OCI-M2 (cell line): ENCODE results near the gene TRPT1.

Source experiments
- DNase-seq: peaks from one replicate; lab custom pipeline; 2025; ENCODE audit not compliant: unreplicated experiment; lab: John Stamatoyannopoulos, UW

The TRPT1 gene

DNA sequence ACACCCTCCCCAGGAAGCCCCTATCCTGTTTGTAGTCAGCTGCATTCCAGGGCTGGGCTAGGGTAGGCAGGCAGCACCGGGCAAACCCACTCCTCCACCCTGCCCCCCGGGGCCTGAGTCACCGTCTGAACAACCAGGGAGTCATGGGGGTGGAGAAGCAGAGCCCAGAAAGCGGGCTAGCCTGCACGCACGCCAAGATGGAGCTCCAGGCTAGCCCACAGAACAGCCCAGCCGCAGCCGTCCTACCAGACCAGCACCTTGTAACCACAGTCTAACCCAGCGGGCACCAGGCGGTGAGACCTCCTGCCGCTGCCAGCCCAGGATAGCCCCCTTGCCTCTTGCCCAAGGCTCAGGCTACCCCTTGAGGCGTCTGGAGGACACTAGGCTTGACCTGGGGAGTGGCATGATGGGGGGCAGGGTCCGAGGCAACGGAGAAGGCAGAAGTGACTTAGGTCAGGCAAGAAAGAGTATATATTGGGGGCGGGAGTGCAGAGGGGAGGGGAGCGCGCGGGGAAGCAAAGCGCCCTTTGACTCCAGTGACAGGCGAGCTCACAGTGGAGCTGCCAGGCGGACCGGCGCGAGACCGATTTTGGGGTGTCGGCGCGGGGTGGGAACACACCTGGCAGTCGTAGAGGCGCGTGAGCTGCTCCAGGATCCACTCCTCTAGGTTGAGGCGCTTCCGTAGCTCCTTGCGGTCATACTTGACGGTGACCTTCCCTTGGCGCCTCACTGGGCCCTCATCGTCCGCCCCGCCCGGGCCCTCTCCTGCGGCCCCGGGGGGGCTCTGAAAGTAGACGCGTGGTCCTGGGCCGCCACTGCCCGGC lies 20.0 kb upstream of the TRPT1 start:
- DNase-seq = no peak

DNA sequence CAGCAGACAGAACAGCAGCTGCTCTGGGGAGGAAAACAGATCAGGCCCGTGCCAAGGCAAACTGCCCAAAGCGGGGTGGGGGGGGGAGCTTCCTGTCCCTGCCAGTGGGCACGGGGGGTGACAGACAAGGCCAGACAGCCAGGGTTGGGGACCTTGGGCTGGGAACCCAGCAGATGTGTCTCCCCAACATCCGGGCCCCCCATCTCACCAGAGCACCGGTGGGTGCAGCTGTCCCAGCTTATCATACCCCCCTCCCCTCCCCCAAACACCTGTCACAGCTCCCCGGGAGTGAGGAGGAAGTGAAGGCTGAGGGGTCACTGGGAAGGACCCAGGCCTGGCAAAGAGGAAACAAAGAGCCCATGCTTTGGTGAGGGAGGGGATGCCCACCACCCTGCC lies 19.4 kb upstream of the TRPT1 start:
- DNase-seq = no peak

DNA sequence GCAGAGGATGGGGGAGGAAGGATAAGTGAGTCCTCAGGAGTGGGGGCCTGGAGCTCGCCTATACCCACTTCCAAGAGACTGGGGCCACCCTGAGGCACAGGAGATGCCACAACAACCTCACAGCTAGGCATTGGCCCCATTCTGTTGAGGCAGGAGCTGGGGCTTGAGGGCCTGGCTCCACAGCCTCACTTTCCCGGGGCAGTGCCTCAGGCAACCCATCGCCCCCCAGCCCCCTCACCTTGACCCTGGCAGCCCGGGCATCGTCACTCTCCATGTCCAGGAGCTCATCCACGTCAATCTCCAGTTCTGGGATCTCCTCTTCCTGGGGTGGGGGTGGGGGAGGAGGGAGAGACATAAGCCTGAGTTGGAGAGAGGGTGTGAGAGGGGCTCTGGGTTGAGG lies 19.0 kb upstream of the TRPT1 start:
- DNase-seq = no peak

DNA sequence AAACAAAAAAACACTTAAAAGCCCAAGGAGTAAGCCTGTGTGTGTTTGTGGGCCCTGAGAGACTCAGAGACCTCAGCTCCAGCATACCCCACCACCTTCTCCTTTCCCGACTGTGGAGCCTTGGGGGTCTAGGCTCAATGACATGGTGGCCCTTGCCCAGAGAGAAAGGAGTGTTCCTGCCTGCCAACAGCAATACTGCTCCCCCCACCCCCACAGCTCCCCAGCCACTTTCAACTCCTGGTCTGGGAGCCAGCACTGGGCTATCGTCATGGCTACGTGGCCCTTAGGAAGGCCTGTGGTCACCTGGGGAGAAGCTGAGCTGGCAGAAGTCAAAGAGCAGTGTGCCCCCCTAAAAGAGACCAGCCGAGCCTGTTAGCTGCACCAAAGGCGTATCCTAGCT lies 18.1 kb upstream of the TRPT1 start:
- no peak for DNase-seq

DNA sequence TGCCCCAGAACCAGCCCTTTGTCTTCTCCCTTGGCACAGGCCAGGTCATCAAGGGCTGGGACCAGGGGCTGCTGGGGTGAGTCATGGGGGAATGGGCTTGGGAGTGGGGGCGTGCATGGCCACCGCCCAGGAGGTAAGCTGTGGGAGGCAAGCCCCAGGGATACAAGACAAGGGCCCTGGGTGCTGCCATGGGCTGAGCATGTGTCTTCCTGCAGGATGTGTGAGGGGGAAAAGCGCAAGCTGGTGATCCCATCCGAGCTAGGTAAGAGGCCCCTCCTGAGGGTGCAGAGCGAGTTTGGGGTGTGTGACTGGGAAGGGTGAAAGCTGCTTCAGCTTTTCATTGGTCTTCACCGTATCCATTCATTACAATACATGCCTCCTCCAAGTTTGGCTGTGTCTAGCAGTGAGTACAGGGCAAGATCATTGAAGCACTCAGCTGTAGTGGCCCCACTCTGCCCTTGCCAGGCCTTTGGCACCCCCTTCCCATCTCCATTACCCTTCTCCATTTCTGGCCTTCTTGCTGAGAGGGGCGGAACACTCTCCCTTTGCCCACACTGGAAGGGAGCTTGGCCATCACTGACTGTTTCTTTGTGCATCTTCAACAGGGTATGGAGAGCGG lies 17.4 kb upstream of the TRPT1 start:
- DNase-seq = no peak

DNA sequence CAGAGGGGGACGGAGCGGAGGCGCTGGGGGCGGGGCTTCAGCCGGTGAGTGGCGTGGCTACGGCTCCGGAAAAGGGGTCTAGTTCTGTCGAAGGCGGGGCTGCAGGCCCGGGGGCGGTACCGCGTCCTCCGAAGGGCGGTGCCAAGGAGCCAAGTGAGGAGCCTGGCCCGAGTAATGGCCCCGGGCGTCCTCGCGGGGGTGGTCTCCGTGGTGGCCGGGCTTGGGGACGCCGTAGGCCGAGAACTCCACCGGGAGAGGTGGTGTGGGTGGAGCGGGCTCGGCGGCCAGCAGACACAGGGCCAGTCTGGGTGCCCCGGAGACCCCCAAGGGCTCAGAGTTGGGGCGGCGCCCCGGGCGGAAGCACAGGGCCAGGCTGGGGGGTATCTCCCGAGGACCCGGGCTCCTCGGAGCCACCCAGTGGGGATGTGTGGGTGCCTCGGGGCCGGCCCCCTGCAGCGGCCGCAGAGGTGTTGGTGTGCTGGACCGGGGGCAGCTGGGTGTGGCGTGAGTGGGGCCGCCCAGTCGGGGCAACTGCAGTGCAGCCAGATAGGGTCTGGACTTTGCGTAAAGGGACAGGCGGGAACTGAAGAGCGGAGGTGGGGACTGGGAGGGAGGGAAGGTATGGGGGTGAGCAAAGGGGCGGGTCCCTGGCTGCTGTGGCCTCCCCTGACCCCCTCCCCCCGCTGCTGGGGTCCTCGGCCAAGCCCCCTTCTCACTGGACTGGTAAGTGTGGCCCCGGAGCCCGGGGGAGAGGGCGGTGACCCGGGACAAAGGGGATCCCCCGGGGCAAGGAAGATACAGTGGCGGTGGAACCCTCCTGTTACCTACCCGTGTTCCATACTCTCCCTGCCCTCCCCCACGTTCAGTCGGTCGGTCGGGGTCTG lies 15.7 kb upstream of the TRPT1 start:
- DNase-seq = no peak

DNA sequence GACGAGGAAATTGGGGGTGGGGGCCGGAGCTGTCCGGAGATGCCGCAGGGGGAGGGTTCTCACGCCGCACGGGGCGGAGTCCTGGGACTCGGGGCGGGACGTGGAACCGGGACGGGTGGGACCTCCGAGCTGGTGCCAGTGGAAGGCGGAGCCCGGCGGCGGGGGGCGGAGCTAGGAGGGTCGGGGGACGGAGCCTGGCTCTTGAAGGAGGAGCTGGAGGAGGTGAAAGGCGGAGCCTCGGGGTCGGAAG lies 15.2 kb upstream of the TRPT1 start:
- DNase-seq = peak; percentile 56

DNA sequence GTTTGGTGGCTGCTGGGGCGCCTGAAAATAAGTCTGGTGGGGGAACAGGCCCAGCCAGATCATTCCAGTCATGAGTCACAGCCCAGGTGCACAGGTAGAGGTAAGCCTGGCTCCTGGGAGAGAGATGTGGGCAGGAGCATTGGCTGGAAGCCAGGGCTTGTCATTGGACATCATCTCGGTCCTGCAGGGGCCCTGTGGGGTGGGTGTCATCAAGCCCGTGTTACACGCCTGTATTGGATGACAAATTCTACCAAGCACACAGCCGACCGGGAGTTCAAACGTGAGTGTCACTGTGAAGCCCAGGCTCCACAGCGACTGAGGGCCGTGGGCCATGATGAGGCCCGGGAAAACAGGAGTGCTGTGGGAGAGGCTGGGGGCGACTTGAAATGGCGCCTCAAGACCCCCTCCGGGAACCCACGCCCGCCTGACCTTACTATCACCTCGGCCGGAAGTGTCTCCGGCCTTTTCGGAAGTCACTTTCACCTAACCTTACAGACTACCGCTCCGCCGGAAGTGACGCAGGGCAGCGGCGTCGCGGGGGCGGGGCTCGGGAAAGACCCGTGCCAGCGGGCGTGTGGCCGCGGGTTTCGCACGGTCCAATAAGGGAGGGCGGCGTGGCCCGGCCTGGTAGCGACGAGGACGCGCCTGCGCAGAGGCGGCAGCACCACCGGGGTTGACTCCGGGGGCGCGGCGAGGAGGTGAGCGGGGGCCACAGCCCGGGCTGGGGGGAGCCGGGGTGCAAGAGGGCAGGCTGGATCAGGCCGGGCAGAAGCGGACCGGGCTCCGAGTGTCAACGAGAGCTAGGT lies 14.7 kb upstream of the TRPT1 start, which contains the start of gene FKBP2:
Gene FKBP2 (plus strand): TSS at position 661 of the 806 bp plus-strand sequence. CDS start 1,293 bp downstream, outside the sequence.
- no peak for DNase-seq

DNA sequence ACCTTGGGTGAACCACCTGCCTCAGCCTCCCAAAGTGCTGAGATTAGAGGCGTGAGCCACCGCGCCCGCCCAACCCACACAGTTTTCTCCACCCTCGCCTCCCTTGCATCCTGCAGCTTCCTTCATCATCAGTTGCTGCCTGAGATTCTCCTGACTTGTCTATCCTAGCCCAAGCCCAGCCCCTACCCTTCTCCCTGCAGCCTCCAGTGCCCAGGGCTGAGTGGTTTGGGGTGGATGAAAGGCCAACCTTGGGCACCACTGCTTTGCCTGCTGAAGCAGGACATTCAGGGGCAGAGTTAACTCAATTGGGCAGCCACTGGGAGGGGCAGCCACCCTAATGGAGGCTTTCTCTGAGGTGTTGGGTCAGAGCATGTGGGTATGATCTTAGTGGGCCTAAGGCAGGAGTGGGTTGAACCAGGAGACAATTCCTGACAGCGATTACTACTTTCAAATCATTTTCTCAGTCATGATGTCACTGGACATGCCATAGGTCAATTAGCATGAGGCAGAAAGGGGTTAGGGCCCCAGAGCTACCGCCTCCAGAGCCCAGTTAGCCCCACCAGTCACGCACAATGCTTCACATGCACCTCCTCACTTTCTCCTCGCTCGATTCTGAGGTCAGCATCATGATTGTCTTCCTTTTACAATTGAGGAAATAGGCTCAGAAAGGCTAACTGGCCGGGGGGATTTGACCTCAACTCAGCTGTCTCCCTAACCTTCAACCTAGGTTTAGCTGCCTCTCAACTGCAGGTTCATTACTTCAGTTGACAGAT lies 13.9 kb upstream of the TRPT1 start:
- DNase-seq = no peak

DNA sequence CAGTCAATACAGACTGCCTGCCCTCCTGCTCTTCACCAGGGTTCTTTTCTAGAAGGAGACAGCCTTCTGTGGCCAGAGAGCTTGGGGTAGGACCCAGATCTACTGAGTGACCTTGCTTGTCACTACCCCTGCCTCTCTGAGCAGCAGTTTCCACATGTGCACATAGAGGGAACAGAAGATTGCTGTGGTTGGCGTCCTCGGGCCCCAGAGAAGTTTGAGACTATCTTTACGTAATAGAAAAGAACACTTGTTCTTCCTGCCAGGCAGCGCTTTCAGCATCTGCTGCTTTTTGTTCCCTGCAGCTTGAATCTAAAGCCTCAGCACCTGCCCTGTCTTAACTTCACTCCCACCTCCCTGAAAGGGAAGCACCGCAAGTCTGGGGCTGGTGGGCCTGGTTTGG lies 13.0 kb upstream of the TRPT1 start:
- DNase-seq = no peak

DNA sequence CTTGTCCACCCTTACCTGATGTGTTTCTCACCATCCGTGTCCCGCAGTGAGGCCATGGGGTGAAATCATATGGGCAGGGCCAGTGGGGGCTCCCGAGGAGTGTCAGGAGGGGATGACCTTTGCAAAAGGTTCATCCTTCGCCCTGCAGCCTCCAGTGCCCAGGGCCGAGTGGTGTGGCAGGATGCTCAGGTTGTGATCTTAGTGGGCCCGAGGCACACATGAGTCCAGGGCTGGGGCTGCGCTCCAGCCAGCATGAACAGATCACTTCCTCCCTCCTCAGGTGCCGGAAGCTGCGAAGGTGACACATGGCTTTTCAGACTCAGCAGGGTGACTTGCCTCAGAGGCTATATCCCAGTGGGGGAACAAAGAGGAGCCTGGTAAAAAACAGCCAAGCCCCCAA lies 12.1 kb upstream of the TRPT1 start:
- DNase-seq = no peak

DNA sequence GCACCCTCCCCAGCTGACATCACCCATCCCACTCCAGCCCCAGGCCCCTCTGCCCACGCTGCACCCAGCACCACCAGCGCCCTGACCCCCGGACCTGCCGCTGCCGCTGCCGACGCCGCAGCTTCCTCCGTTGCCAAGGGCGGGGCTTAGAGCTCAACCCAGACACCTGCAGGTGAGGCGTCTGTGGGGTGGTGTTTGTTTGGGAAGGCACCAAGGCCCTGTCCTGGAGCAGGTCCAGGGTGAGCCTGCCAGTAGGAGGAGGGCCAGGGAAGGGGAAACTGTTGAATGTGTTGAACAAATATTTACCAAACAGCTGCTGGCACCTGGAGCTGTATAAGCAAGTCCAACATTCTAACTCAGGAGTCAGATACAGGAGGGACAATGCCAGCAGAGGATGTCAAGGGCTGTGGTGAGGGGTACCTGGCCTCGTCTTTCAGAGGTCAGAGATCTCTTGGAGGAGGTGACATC lies 11.5 kb upstream of the TRPT1 start:
- no peak for DNase-seq

DNA sequence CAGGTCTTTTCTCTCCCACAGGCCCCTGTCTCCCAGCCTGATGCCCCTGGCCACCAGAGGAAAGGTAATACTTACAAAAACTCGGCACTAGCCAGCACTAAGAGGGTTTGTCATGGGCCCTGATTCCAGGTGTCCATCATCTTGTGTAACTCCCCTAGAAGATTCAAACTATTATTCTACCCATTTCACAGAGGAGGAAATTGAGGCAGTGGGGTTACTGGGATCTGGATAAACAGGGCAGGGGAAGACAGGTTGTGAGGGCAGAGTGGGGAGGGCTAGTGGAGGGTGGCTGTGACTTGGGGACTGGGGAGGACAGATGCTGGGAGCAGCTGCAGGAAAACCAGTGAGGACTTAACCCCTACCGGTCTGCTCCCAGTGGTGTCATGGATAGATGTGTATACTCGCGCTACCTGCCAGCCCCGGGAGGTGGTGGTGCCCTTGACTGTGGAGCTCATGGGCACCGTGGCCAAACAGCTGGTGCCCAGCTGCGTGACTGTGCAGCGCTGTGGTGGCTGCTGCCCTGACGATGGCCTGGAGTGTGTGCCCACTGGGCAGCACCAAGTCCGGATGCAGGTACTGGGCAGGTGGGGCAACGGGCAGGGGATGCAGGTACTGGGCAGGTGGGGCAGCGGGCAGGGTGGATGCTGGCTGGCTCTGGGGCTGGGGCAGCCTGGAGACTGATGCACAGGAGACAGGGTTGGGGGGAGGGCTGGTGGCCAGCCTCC lies 9.6 kb upstream of the TRPT1 start:
- DNase-seq = no peak

DNA sequence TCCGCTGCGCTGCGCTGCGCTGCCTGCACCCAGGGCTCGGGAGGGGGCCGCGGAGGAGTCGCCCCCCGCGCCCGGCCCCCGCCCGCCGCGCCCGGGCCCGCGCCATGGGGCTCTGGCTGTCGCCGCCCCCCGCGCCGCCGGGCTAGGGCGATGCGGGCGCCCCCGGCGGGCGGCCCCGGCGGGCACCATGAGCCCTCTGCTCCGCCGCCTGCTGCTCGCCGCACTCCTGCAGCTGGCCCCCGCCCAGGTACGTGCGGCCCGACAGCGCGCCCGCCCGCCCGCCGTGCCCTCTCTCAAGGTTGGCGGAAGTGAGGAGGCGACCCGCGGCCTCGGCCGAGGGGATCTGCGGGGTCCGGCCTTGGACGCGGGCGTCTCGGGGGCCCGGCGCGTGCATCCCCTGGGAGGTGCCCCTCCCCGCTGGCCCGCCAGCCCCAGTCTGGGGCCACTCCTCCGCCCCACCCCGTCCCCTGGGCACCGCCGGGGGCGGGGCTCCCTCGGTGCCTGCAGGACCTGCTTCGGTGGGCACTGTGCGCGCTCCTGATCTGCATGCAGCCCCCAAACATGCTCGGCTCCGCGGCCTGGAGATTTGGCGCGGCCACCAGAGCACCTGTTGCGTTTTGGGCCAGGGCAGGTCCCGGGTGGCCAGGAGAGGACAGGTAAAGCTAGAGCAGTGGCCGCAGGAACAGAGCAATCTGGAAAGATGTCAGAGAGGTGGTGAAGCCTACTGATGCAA lies 8.8 kb upstream of the TRPT1 start:
- DNase-seq = no peak

DNA sequence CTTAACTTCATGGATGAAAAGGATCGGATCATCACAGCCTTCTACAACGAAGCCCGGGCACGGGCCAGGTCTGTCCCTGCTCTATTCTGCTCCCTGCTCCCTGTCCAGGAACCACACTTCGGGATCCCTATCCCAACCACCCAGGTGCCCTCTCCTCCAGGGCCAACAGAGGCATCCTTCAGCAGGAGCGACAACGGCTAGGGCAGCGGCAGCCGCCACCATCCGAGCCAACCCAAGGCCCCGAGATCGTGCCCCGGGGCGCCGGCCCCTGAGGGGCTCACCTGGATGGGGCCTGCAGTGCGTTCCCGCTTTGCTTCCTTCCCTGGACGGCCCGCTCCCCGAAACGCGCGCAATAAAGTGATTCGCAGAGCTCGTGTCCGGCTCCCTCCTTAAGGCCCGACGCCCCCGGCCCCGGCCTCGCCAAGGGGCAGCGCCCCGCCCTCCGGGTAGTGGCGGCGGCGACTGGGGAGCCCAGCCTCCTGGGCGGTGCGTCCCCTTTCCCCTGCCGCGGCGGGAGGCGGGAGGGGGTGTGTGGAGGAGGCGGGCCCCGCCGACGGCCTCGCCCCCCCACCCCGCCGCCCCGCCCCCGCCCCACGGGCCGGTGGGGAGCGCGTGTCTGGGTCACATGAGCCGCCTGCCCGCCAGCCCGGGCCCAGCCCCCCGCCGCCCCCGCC lies 8.1 kb upstream of the TRPT1 start, which contains the start of gene VEGFB:
Gene VEGFB (plus strand): TSS at position 672 of the 674 bp plus-strand sequence. CDS start 250 bp downstream, outside the sequence.
- DNase-seq = no peak

DNA sequence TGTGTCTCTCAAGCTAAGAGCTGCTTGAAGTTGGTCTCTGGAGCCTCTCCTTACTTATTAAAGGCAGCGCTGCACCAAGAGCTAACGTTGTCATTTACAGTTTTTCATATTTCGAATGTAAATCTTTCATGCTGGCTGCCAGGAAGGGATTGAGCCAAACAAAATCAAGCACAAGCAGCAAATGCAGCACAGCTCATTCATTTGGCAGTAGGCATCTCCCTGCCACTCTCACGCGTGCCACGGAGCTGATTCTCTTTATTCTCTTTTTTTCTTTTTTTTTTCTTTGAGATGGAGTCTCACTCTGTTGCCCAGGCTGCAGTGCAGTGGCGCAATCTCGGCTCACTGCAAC lies 7.0 kb upstream of the TRPT1 start:
- DNase-seq = no peak

DNA sequence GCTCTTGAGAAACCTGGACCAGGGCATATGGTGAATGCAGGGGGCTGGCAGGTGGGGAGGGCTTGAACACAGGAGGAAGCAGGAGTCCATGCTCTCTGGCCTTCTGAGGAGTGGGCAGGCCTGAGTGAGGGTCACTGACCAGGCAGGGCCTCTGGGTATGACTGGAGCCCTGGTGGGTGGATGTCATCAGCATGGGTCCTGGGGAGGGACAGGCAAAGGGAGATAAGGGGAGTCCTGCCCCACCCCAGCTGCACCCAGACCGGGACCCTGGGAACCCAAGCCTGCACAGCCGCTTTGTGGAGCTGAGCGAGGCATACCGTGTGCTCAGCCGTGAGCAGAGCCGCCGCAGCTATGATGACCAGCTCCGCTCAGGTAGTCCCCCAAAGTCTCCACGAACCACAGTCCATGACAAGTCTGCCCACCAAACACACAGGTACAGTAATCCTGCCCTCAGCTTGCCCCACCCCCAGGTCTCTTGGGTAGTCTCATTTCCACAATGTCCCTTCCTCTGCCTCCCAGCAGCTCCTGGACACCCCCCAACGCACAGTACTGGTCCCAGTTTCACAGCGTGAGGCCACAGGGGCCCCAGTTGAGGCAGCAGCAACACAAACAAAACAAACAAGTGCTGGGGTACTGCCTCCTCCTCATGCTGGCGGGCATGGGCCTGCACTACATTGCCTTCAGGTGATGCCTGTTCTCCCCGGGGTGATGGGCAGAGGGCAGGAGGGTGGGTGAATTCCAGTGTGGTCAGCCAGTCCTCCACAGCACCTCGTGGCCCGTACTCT lies 6.4 kb upstream of the TRPT1 start:
- DNase-seq = no peak

DNA sequence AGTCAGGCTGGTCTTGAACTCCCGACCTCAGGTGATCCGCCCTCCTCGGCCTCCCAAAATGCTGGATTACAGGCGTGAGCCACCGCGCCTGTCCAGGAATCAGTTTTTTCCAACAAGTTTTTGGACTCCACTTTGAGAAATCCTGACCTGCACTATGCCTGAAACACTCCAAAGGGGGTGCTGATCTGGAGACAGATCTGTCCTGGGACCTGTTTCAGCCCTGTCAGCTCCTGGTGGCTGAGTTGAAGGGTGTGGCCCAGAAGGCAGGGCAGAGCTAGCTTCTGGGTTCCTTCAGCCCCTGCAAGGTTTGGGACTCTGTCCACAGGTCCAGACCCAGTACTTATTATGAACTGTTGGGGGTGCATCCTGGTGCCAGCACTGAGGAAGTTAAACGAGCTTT lies 5.6 kb upstream of the TRPT1 start:
- no peak for DNase-seq
